DND-41 (cell line): ENCODE measurements around the gene CDCA8.

ENCODE experiments used
- ATAC-seq: fragments of 200-7000 bp; cut with Tn5 transposase; 3 replicates; pipeline ENCODE4 v1.9.1; 2021; ENCODE audit warnings: low read depth; ENCODE audit not compliant: insufficient read depth
- DNase-seq: peaks from one replicate; pipeline ENCODE4 v3.0.0-alpha.2; 2020
- H2AFZ ChIP-seq: 2 replicates; pipeline ENCODE4 v1.6.0; 2012; ENCODE audit warnings: low read depth, low read length
- H3K27ac ChIP-seq: 2 replicates; pipeline ENCODE4 v1.5.1; 2012; ENCODE audit warnings: low read length, inconsistent platforms
- H3K27me3 ChIP-seq: fragments of 200-600 bp; sonication (generic); 2 replicates; pipeline ENCODE4 v1.6.0; 2012; ENCODE audit warnings: low read length, mild to moderate bottlenecking, inconsistent platforms; ENCODE audit not compliant: insufficient read depth, poor library complexity
- H3K36me3 ChIP-seq: 2 replicates; pipeline ENCODE4 v1.5.1; 2012; ENCODE audit warnings: low read length, inconsistent platforms; ENCODE audit not compliant: insufficient read depth
- H3K4me1 ChIP-seq: 2 replicates; pipeline ENCODE4 v1.5.1; 2012; ENCODE audit warnings: mild to moderate bottlenecking, low read length; ENCODE audit not compliant: insufficient read depth
- H3K4me2 ChIP-seq: 2 replicates; pipeline ENCODE4 v1.6.0; 2012; ENCODE audit warnings: mild to moderate bottlenecking, moderate library complexity, low read length, inconsistent platforms; ENCODE audit not compliant: insufficient read depth
- H3K4me3 ChIP-seq, 2 experiments: fragments of 200-600 bp in 1 of 2; shearing (Covaris generic) in 1 of 2; 2 replicates each; pipeline ENCODE4 v1.5.1; 2012 to 2016; ENCODE audit warnings: inconsistent platforms in 2 of 2, low read length in 2 of 2, mild to moderate bottlenecking in 2 of 2, low read depth in 1 of 2, moderate library complexity in 1 of 2
- H3K79me2 ChIP-seq: 2 replicates; pipeline ENCODE4 v1.6.0; 2012; ENCODE audit warnings: low read length, inconsistent platforms; ENCODE audit not compliant: insufficient read depth
- H3K9ac ChIP-seq: 2 replicates; pipeline ENCODE4 v1.6.0; 2012; ENCODE audit warnings: low read depth, mild to moderate bottlenecking, inconsistent platforms, low read length, moderate library complexity
- H3K9me3 ChIP-seq: 2 replicates; pipeline ENCODE4 v1.5.1; 2012; ENCODE audit warnings: low read length, moderate library complexity, mild to moderate bottlenecking, inconsistent platforms; ENCODE audit not compliant: insufficient read depth, severe bottlenecking
- H4K20me1 ChIP-seq: 2 replicates; pipeline ENCODE4 v1.6.0; 2012; ENCODE audit warnings: low read length; ENCODE audit not compliant: insufficient read depth
- EZH2 ChIP-seq: IDR thresholded peaks from 3 replicates; pipeline ENCODE4 v1.6.1; 2012; ENCODE audit warnings: borderline replicate concordance, low read depth, mild to moderate bottlenecking, moderate library complexity, low read length, inconsistent platforms; ENCODE audit not compliant: severe bottlenecking
- TF ChIP-seq, protein P1 (sequence below): IDR thresholded peaks from 2 replicates; pipeline ENCODE4 v1.5.1; 2012; ENCODE audit warnings: borderline replicate concordance, low read length, moderate library complexity, mild to moderate bottlenecking; ENCODE audit not compliant: poor library complexity, severe bottlenecking; ENCODE audit errors: extremely low read depth

Gene CDCA8

DNA sequence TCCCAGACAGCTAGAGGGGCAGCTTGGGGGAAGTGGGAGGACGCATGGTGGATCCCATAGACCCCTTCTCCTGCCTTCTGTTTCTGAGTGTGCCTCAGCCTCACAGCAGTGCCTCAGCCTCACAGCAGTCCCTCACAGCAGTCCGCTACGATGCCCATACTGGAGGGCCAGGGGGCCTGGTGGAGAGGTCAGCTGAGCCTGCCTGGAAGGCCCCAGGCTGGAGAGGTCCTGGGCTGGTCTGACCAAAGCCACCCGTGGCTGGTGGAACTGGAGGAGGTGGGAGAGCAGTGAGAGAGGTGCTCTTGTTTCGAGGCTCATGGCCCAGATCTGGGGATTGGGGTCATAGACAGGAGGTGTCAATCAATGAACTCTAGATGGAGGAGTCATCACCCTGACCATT, 41.6 kb upstream of the CDCA8 start:
- H3K9ac ChIP-seq: no peak overlapping the region
- no peaks in the 10 kb centered on the region for H3K4me1 ChIP-seq
- ATAC-seq: no peak
- H3K27ac ChIP-seq: no peak overlapping the region
- H3K36me3 ChIP-seq: no peaks in the 10 kb centered on the region
- no peak overlapping the region for H3K4me2 ChIP-seq
- no peaks in the 10 kb centered on the region; the same call in 1 of the 2 replicates for H4K20me1 ChIP-seq
- H3K4me3 ChIP-seq: no peak overlapping the region
- no peak for DNase-seq
- no peaks in the 10 kb centered on the region for H3K9me3 ChIP-seq
- no peak overlapping the region for H2AFZ ChIP-seq
- TF ChIP-seq, protein P1, sequence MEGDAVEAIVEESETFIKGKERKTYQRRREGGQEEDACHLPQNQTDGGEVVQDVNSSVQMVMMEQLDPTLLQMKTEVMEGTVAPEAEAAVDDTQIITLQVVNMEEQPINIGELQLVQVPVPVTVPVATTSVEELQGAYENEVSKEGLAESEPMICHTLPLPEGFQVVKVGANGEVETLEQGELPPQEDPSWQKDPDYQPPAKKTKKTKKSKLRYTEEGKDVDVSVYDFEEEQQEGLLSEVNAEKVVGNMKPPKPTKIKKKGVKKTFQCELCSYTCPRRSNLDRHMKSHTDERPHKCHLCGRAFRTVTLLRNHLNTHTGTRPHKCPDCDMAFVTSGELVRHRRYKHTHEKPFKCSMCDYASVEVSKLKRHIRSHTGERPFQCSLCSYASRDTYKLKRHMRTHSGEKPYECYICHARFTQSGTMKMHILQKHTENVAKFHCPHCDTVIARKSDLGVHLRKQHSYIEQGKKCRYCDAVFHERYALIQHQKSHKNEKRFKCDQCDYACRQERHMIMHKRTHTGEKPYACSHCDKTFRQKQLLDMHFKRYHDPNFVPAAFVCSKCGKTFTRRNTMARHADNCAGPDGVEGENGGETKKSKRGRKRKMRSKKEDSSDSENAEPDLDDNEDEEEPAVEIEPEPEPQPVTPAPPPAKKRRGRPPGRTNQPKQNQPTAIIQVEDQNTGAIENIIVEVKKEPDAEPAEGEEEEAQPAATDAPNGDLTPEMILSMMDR: no peak
- TF ChIP-seq EZH2: no peak
- H3K27me3 ChIP-seq: peaks cover 3% of the 10 kb centered on the region
- H3K79me2 ChIP-seq: no peaks in the 10 kb centered on the region

DNA sequence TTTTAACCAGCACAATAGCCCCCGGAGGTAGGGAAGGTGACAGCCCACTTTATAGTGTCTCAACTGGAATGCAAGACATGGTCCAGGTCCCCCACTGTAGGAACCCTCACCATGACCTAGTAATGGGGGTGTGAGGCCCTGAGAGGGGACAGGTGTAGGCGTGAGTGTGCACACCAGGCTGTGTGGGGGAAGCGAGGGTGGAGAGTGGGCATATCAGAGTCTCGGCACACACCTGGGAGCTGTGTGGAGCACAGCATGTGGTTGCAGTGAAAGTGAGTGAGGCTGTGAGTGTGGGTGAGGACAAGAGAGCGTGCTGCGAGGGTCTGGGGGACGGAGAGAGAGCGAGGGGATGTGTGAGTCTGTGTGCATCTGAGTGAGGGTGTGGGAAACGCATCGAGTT, 40.5 kb upstream of the CDCA8 start:
- peaks cover 3% of the 10 kb centered on the region; the same call in 1 of the 2 replicates for H4K20me1 ChIP-seq
- no peak for ATAC-seq
- H3K79me2 ChIP-seq: no peaks in the 10 kb centered on the region
- H3K9ac ChIP-seq: no peak overlapping the region
- no peak overlapping the region for H3K4me3 ChIP-seq
- no peak overlapping the region for H3K4me2 ChIP-seq
- H3K27ac ChIP-seq: no peak overlapping the region
- TF ChIP-seq, protein P1: no peak
- no peak for TF ChIP-seq EZH2
- no peaks in the 10 kb centered on the region for H3K36me3 ChIP-seq
- no peaks in the 10 kb centered on the region for H3K27me3 ChIP-seq
- no peak for DNase-seq
- H2AFZ ChIP-seq: no peak overlapping the region
- no peaks in the 10 kb centered on the region for H3K4me1 ChIP-seq
- no peaks in the 10 kb centered on the region for H3K9me3 ChIP-seq

- H3K9me3 ChIP-seq: no peaks in the 10 kb centered on the region
- H3K4me2 ChIP-seq: no peak overlapping the region
- no peak overlapping the region for H2AFZ ChIP-seq
- no peak overlapping the region for H3K9ac ChIP-seq
- no peaks in the 10 kb centered on the region for H3K36me3 ChIP-seq
- peaks cover 11% of the 10 kb centered on the region for H4K20me1 ChIP-seq
- no peaks in the 10 kb centered on the region for H3K27me3 ChIP-seq
- H3K79me2 ChIP-seq: no peaks in the 10 kb centered on the region
- H3K4me1 ChIP-seq: no peaks in the 10 kb centered on the region
- DNase-seq (no peak), ATAC-seq (no peak)
- TF ChIP-seq, protein P1: no peak
- TF ChIP-seq EZH2: no peak
- H3K4me3 ChIP-seq: no peak overlapping the region
- no peak overlapping the region for H3K27ac ChIP-seq
Observed at GRCh38 chr1:37652976-37653375, 39.3 kb upstream of the CDCA8 start.

- H3K9ac ChIP-seq: no peak overlapping the region
- no peak for TF ChIP-seq EZH2
- TF ChIP-seq, protein P1: no peak
- H3K27ac ChIP-seq: no peak overlapping the region
Observed at GRCh38 chr1:37653906-37654305, 38.4 kb upstream of the CDCA8 start.

More at GRCh38 chr1:37653906-37654305, 38.4 kb upstream of the CDCA8 start:
- no peak overlapping the region for H2AFZ ChIP-seq
- ATAC-seq (no peak), DNase-seq (no peak)
- H3K27me3 ChIP-seq: no peaks in the 10 kb centered on the region
- H3K36me3 ChIP-seq: no peaks in the 10 kb centered on the region
- no peaks in the 10 kb centered on the region for H3K4me1 ChIP-seq
- H4K20me1 ChIP-seq: peaks cover 11% of the 10 kb centered on the region
- H3K4me3 ChIP-seq: no peak overlapping the region
- no peaks in the 10 kb centered on the region for H3K79me2 ChIP-seq
- no peaks in the 10 kb centered on the region for H3K9me3 ChIP-seq
- H3K4me2 ChIP-seq: no peak overlapping the region
